ENCODE results near the gene HYAL4.

The HYAL4 gene

GRCh38 chr7:123805287-123805686 is 39.7 kb upstream of the HYAL4 start:
- H3K36me3 ChIP-seq (ENCODE audit: low read length): no peaks in the 10 kb centered on the region
- no peak overlapping the region for H3K9ac ChIP-seq (ENCODE audit: low read length)
- H3K27ac ChIP-seq (ENCODE audit: low read depth, low read length): no peak overlapping the region
- H2AFZ ChIP-seq (ENCODE audit: low read depth, low read length, severe bottlenecking): no peak overlapping the region
- H3K27me3 ChIP-seq (ENCODE audit: low read length): no peaks in the 10 kb centered on the region
- H3K9me3 ChIP-seq (ENCODE audit: insufficient read depth, low read length): no peaks in the 10 kb centered on the region
- H4K20me1 ChIP-seq (ENCODE audit: low read depth, low read length): no peaks in the 10 kb centered on the region
- no peaks in the 10 kb centered on the region for H3F3A ChIP-seq (ENCODE audit: insufficient read depth)
- no peaks in the 10 kb centered on the region for H3K79me2 ChIP-seq (ENCODE audit: insufficient read depth, low read length)
- TF ChIP-seq EZH2phosphoT487 (conservative IDR thresholded peaks at IDR 0.05; ENCODE audit: low read length) (no peak), CTCF (IDR thresholded peaks at IDR 0.05; ENCODE audit: insufficient read depth, low read length, poor library complexity, severe bottlenecking) (no peak)
- H3K4me2 ChIP-seq (ENCODE audit: low read depth, low read length, poor library complexity, severe bottlenecking): no peak overlapping the region
- 0 out of 2 replicates have a peak, but pooled peaks cover 3% of the 10 kb centered on the region for H3K9me2 ChIP-seq (replicated peaks; ENCODE audit: insufficient read depth, low read length)
- H3K4me3 ChIP-seq (ENCODE audit: insufficient read depth, low read length, poor library complexity, severe bottlenecking): no peak overlapping the region

- Histone ChIP-seq H3K9me3 (ENCODE audit: insufficient read depth, low read length) (no peaks in the 10 kb centered on the region), H3K27ac (ENCODE audit: low read depth, low read length) (no peak overlapping the region), H3F3A (ENCODE audit: insufficient read depth) (no peaks in the 10 kb centered on the region), H3K79me2 (ENCODE audit: insufficient read depth, low read length) (no peaks in the 10 kb centered on the region), H3K4me3 (ENCODE audit: insufficient read depth, low read length, poor library complexity, severe bottlenecking) (no peak overlapping the region), H3K9ac (ENCODE audit: low read length) (no peak overlapping the region), H3K4me2 (ENCODE audit: low read depth, low read length, poor library complexity, severe bottlenecking) (no peak overlapping the region), H3K27me3 (ENCODE audit: low read length) (no peaks in the 10 kb centered on the region), H4K20me1 (ENCODE audit: low read depth, low read length) (no peaks in the 10 kb centered on the region), H3K9me2 (replicated peaks; ENCODE audit: insufficient read depth, low read length) (0 out of 2 replicates have a peak, but pooled peaks cover 3% of the 10 kb centered on the region), H2AFZ (ENCODE audit: low read depth, low read length, severe bottlenecking) (no peak overlapping the region), H3K36me3 (ENCODE audit: low read length) (no peaks in the 10 kb centered on the region)
- TF ChIP-seq EZH2phosphoT487 (conservative IDR thresholded peaks at IDR 0.05; ENCODE audit: low read length) (no peak), CTCF (IDR thresholded peaks at IDR 0.05; ENCODE audit: insufficient read depth, low read length, poor library complexity, severe bottlenecking) (no peak)
These were observed 35.5 kb upstream of the HYAL4 start for GRCh38 chr7:123809471-123809870.

GRCh38 chr7:123811056-123811455 is 33.9 kb upstream of the HYAL4 start:
- H3K27ac ChIP-seq (ENCODE audit: low read depth, low read length): no peak overlapping the region
- H3K4me2 ChIP-seq (ENCODE audit: low read depth, low read length, poor library complexity, severe bottlenecking): no peak overlapping the region
- H3K36me3 ChIP-seq (ENCODE audit: low read length): no peaks in the 10 kb centered on the region
- H3K9ac ChIP-seq (ENCODE audit: low read length): no peak overlapping the region
- no peaks in the 10 kb centered on the region for H4K20me1 ChIP-seq (ENCODE audit: low read depth, low read length)
- TF ChIP-seq EZH2phosphoT487 (conservative IDR thresholded peaks at IDR 0.05; ENCODE audit: low read length) (no peak), CTCF (IDR thresholded peaks at IDR 0.05; ENCODE audit: insufficient read depth, low read length, poor library complexity, severe bottlenecking) (no peak)
- no peaks in the 10 kb centered on the region for H3K79me2 ChIP-seq (ENCODE audit: insufficient read depth, low read length)
- H3K27me3 ChIP-seq (ENCODE audit: low read length): no peaks in the 10 kb centered on the region
- no peak overlapping the region for H2AFZ ChIP-seq (ENCODE audit: low read depth, low read length, severe bottlenecking)
- H3F3A ChIP-seq (ENCODE audit: insufficient read depth): no peaks in the 10 kb centered on the region
- H3K4me3 ChIP-seq (ENCODE audit: insufficient read depth, low read length, poor library complexity, severe bottlenecking): no peak overlapping the region
- no peaks in the 10 kb centered on the region for H3K9me3 ChIP-seq (ENCODE audit: insufficient read depth, low read length)
- 0 out of 2 replicates have a peak, but pooled peaks cover 3% of the 10 kb centered on the region for H3K9me2 ChIP-seq (replicated peaks; ENCODE audit: insufficient read depth, low read length)
